Measurements from ENCODE around the gene KREMEN1. TPM values are rescaled to one million over a fixed set of nuclear protein-coding genes. Genes with fewer than 3 reads are reported as not detected.
A peak's percentile ranks its signal among the peaks of the same experiment; 100 is the strongest.

Gene KREMEN1
- total RNA-seq, 1 donor from 2014 or later: 72.9 TPM

- ATAC-seq: no peak
Measured at GRCh38 chr22:29194184-29194583, 121.3 kb downstream of the KREMEN1 start.

- peak; percentile 33 for ATAC-seq
Measured at GRCh38 chr22:29195118-29195963, 122.5 kb downstream of the KREMEN1 start.

- ATAC-seq: no peak
Measured at GRCh38 chr22:29195964-29196666, 123.3 kb downstream of the KREMEN1 start.

- no peak for ATAC-seq
Measured at GRCh38 chr22:29197096-29197495, 124.3 kb downstream of the KREMEN1 start.

- ATAC-seq: no peak
Measured at GRCh38 chr22:29198240-29198639, 125.4 kb downstream of the KREMEN1 start.

GRCh38 chr22:29199702-29200400 lies 127.0 kb downstream of the KREMEN1 start:
- ATAC-seq: no peak

GRCh38 chr22:29200901-29201300 lies 128.1 kb downstream of the KREMEN1 start:
- ATAC-seq: no peak

GRCh38 chr22:29201782-29202181 lies 128.9 kb downstream of the KREMEN1 start:
- no peak for ATAC-seq

- ATAC-seq: peak; percentile 19
Measured at GRCh38 chr22:29202212-29203192, 129.7 kb downstream of the KREMEN1 start.

GRCh38 chr22:29203488-29204454 lies 130.9 kb downstream of the KREMEN1 start:
- ATAC-seq: no peak

- ATAC-seq: no peak
Measured at GRCh38 chr22:29204455-29205183, 131.8 kb downstream of the KREMEN1 start.

GRCh38 chr22:29205252-29205593 lies 132.4 kb downstream of the KREMEN1 start:
- ATAC-seq: no peak

- ATAC-seq: no peak
Measured at GRCh38 chr22:29205594-29206371, 132.9 kb downstream of the KREMEN1 start, which contains the start of gene EMID1. Gene EMID1 (plus strand): TSS chr22:29205896. CDS start chr22:29206039, 143 bp downstream.

GRCh38 chr22:29206372-29207242 lies 133.8 kb downstream of the KREMEN1 start:
- ATAC-seq: no peak

- no peak for ATAC-seq
Measured at GRCh38 chr22:29207243-29207550, 134.4 kb downstream of the KREMEN1 start.

- ATAC-seq: no peak
Measured at GRCh38 chr22:29207562-29208501, 135.0 kb downstream of the KREMEN1 start.

GRCh38 chr22:29208502-29208862 lies 135.6 kb downstream of the KREMEN1 start:
- no peak for ATAC-seq
